Activated CD4-positive, alpha-beta T cell treated with anti-CD3 and anti-CD28 coated beads, Interleukin-2, amount 50 U/mL, for 16 hours (primary cell): ENCODE results near the gene VPS54.
"Not testable (repeated sequence)": the region's sequence is repeated elsewhere in the genome, so short reads cannot be mapped to it uniquely, and the experiment has no call there.

Source experiments
- DNase-seq: peaks from one replicate; pipeline ENCODE4 v3.0.0-alpha.2; 2020

The VPS54 gene

GRCh38 chr2:64019975-64020528, 824 bp upstream of the VPS54 start:
- no peak for DNase-seq

DNA sequence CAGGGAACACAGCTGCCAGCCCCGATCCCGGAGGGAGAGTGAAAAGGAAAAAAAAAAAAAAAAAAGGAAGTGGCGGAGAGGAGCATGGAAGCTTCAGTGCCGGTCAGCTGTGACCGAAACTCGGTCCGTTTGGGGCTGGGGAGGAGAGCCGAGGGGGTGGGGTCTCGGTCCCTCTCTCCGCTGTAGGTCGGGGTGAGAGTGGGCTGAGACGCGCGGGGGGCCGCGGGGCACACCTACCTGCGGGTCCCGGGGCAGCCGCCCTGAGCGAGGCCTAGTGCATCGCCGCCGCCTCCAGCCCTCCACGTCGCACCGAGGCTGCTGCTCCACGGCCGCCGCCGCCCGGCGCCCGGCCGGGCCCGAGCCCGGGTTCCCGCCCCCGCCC, 536 bp downstream of the VPS54 start:
- no peak for DNase-seq

GRCh38 chr2:64017811-64018700, 1.2 kb downstream of the VPS54 start:
- no peak for DNase-seq

DNA sequence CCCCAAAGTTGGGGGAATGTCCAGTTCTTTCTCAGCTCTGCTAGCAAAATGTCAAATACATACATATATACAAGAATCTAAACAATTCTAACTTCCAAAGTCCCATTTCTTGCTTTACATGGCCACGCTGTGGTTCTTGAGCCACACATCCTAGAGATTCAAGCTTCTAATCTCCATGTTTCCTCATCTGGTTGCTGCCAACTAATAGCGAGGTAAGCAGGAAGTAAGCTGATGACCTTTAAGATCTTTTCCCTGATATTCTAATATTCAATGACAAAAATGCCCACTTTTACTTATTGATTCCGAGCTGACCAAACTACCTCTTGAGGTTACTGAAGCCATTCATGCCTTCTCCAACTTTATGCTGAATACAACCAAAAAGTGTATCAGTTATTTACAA, 3.3 kb downstream of the VPS54 start:
- DNase-seq, result no peak

- DNase-seq, result no peak
These were observed 3.8 kb downstream of the VPS54 start for GRCh38 chr2:64015391-64015790.

GRCh38 chr2:64014628-64015027, 4.6 kb downstream of the VPS54 start:
- DNase-seq, result no peak

DNA sequence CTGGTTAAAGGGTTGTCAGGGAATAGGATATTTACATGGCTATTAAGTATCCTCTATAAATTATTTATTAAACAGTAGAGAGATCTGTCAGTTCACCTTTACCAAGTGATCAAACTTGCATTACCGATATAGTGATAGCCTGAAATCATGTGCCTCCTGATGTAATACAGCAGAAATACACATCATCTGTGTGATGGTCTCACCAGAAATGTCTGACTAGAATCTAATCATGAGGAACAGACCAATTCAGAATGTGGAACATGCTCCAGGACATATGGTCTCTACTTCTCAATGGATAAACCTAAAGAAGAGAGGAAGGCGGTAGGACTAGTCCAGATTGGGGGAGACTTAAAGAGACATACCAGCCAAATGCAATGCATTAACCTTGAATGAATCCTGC, 6.2 kb downstream of the VPS54 start:
- DNase-seq, result no peak

DNA sequence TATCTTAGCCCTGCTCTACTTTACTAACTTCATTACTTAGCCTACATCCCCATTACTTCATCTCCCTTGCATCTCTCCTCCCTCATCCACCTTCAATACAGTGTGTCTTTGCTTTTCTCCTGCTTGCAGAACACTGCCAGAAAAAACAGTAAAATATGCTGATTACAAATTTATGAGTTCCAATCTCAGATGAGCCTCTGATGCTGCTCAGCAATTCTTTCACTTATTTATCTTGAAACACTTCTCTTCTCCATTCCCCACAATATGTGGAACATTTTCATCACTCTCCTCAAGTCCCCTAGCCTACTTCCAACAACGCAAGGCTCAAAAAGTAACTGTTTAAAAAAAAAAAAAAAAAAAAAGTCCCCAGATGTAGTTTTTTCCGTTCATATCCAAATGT, 7.1 kb downstream of the VPS54 start:
- DNase-seq, result no peak

GRCh38 chr2:64008434-64009009, 10.7 kb downstream of the VPS54 start:
- no peak for DNase-seq

DNA sequence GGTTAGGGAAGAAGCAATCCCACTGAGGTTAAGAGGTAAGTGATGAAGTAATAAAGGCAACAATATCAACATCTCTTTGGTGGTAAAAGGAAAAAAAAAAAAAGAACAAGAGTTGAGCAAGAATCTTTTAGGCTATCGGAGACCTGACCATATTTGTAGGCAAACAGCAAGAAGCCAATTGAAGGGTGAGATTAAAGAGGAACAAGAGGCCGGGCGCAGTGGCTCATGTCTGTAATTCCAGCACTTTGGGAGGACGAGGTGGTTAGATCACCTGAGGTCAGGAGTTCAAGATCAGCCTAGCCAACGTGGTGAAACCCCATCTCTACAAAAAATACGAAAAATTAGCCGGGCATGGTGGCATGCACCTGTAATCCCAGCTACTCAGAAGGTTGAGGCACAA, 11.3 kb downstream of the VPS54 start:
- DNase-seq, result no peak

DNA sequence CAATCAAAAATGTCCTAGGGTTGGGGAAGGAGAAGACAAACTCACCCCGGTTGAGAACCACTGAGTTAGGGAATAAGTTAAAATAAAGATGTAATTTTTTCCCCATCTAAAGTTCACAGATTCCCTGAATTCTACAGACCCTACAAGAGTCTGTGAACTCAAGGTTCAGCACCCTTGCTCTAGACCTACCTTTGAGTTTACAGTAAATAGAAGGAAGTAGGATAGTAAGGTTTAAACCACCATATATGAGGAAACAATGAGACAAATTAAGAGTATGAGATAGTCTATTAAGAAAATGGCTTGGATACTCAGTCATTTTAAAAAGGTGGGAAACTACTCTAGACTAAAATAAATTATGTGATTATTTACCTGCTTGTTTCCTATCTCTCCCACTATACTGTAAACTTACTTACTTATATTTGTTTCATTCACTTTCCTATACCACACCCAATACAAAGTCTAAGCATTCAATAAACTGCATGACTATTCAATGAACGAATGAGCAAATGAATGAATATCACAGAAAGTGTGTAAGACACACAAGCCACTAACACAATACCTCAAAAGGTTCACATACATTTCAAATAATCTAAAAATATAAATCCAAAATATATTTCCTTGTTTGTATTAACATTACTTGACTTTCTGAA, 13.4 kb downstream of the VPS54 start:
- DNase-seq, result no peak

GRCh38 chr2:64003239-64003638, 16.0 kb downstream of the VPS54 start:
- no peak for DNase-seq

DNA sequence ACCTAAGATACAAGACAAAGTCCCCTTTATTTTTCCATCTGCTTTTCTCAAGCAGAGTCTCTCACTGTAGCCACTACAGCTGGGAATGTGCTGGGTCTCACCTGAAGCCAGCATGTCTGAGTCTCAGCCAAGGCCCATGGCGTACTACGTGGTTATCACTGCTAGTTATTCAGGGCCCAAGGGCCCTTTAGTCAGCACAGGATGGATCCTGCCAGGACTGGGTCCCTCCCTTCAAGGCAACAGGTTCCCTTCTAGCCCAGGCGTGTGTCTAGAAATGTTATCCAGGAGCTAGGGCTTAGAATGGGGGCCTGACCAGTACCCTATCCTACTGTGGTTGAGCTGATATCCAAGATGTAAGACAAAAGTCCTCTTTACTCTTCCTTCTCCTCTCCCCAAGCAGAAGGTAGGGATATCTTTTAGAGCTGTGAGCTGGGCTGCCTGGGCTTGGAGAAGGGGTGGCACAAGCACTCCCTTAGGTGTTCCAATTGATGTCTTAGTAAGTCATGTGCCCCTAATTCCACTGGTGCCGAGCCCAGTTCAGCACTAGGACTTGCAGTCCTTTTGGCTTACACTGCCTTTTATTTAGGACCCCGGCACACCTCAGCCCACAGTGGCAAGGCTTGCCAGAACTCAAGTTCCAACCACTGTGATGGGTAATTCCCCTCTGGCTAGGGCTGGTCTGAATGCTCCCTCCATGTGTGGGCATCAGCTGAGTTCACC, 17.7 kb downstream of the VPS54 start:
- DNase-seq, result no peak

DNA sequence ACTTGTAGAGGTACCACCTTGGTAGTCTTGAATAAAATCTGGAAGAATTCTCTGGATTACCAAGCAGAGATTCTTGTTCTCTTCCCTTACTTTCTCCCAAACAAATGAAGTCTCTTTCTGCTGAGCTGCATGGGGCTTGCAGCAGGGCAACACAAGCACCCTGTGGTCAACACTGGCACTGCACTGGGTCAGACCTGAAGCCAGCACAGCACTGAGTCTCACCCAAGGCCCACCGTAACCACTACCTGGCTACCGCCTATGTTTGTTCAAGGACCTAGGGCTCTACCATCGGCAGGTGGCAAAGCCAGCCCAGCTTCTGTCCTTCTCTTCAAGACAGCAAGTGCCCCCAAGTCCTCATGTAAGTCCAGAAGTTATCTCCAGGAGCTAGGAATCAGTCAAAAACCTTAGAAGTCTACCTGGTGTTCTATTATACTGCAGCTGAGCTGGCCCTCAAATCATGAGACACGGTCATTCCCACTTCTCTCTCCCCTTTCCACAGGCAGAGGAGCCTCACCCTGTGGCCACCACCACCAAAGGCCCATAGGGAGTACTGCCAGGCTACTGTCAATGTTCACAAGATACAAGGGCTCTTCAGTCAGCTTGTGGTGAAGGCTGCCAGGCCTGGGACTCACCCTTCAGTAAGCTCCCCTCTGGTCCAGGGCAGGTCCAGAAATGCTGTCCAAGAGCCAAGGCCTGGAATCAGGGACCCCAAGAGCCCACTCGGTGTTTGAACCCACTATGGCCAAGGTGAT, 18.4 kb downstream of the VPS54 start:
- no peak for DNase-seq

DNA sequence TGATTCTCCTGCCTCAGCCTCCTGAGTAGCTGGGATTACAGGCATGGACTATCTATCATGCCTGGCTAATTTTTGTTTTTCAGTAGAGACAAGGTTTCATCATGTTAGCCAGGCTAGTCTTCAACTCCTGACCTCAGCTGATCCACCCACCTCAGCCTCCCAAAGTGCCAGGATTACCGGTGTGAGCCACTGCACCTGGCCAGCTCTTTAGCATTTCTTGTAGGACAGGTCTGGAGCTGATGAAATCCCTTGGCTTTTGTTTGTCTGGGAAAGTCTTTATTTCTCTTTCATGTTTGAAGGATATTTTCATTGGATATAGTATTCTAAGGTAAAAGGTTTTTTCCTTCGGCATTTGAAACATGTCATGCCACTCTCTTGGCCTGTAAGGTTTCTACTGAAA, 20.2 kb downstream of the VPS54 start:
- DNase-seq, result no peak

- DNase-seq, result not testable (repeated sequence)
These were observed 22.5 kb downstream of the VPS54 start for GRCh38 chr2:63996582-63997198.

DNA sequence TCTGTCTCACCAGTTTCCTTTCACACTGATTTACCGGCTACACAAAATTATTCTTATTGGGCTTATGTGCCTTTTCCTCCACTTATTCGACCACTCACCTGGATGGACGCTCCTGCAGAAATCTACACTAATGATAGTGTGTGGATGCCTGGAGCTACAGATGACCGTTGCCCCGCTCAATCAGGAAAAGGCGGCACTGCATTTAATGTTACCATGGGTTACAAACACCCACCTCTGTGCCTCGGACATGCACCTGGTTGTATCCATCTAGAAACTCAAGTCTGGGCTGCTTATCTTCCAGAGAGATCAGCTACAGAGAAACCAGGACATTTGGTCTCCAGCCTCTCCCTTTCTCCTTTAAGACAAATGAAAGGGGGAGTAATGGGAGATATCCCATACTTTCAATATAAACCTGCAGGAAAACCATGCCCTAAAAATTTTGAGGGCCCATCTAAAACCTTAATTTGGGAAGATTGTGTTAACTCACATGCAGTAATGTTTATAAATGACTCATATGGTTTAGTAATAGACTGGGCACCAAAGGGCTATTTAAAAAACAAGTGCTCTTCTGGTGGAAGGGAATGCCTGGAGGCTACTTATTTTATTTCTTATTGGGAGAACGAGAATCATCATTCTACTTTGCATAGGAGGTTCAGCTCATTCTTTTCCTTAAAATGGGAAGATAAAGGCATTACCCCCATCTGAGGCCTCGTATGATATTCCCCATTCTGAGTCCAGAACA, 24.7 kb downstream of the VPS54 start:
- not testable (repeated sequence) for DNase-seq

GRCh38 chr2:63993871-63994270, 25.4 kb downstream of the VPS54 start:
- DNase-seq, result no peak

- not testable (repeated sequence) for DNase-seq
These were observed 26.1 kb downstream of the VPS54 start for GRCh38 chr2:63993130-63993584.

GRCh38 chr2:63992061-63992685, 27.1 kb downstream of the VPS54 start:
- DNase-seq, result no peak
